Measurements from ENCODE around the gene PTPRN2.

- TF ChIP-seq GATA3 (IDR thresholded peaks at IDR 0.05; ENCODE audit: low read depth, low read length) (no peak), GATA2 (IDR thresholded peaks at IDR 0.05; ENCODE audit: low read depth, low read length) (no peak)
Measured at GRCh38 chr7:157989589-157989988, 598.0 kb downstream of the PTPRN2 start.

Data from SH-SY5Y (cell line).